ENCODE data around the gene IVD. TPM values are rescaled to one million over a fixed set of nuclear protein-coding genes. Genes with fewer than 3 reads are reported as not detected.

The IVD gene
- total RNA-seq, 1 experiment from 2014 or later, result 93.1 TPM

DNA sequence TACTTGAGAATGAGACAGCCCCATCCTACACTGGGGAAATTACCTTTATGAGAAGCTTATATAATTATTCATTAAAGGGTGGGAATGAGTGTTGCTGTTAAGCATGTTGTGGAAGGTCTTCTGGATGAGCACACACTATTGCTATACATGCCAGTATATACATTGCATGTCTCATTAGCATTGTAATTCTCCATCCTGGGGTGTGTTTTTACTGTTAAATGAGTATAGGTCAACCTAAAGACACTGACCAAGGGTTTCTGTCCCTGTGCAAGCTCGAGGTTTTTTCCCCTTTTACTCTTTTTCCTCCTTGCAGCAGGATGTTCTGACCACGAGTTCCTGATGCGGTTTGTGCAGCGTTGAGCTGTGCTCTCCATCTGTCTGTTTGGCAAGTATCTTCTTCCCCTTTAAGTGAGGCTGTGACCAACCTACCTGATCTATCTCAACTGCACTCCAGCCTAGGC lies 7.2 kb upstream of the IVD start:
- Histone ChIP-seq H3T11ph (ENCODE audit: low read length) (no peak overlapping the region), H3K56ac (ENCODE audit: insufficient read length, low read depth, low read length) (no peak overlapping the region), H4K8ac (replicated peaks; ENCODE audit: insufficient read length, low read depth, low read length) (no peak overlapping the region), H2BK5ac (ENCODE audit: insufficient read length, low read length) (no peak overlapping the region), H3K4me1 (ENCODE audit: insufficient read depth, low read length) (no peaks in the 10 kb centered on the region), H3K9me3 (ENCODE audit: control insufficient read depth, low read depth, low read length) (no peaks in the 10 kb centered on the region), H3K9ac (ENCODE audit: extremely low read depth, insufficient read length, low read length) (no peak overlapping the region), H2AFZ (ENCODE audit: low read length) (no peak overlapping the region), H2BK12ac (ENCODE audit: insufficient read length, low read depth, low read length) (no peak overlapping the region), H3K79me1 (ENCODE audit: insufficient read depth, low read depth, low read length, poor library complexity, severe bottlenecking) (no peaks in the 10 kb centered on the region), H4K5ac (ENCODE audit: insufficient read length, low read depth, low read length) (no peak overlapping the region), H3K18ac (ENCODE audit: insufficient read length, low read depth, low read length) (no peak overlapping the region), H3K27ac (ENCODE audit: insufficient read length, low read depth, low read length) (no peak overlapping the region), H3K27me3 (ENCODE audit: insufficient read depth, low read length) (no peaks in the 10 kb centered on the region), H3K23me2 (ENCODE audit: insufficient read length, low read depth, low read length, poor library complexity, severe bottlenecking) (no peaks in the 10 kb centered on the region), H2BK120ac (ENCODE audit: low read depth, low read length, poor library complexity, severe bottlenecking) (no peak overlapping the region), H2BK20ac (ENCODE audit: low read depth, low read length, poor library complexity, severe bottlenecking) (no peak overlapping the region), H3K23ac (ENCODE audit: insufficient read length, low read depth, low read length) (no peak overlapping the region), H4K91ac (ENCODE audit: insufficient read length, low read depth, low read length) (no peak overlapping the region), H4K20me1 (ENCODE audit: control insufficient read depth, insufficient read depth, insufficient read length) (no peaks in the 10 kb centered on the region), H3K14ac (ENCODE audit: insufficient read depth, low read length) (no peak overlapping the region), H3K79me2 (ENCODE audit: insufficient read depth, low read length) (no peaks in the 10 kb centered on the region), H2BK15ac (ENCODE audit: low read depth, low read length) (no peak overlapping the region), H3K4ac (ENCODE audit: low read depth, low read length) (no peak overlapping the region), H3K4me2 (ENCODE audit: insufficient read depth, insufficient read length, low read length) (no peak overlapping the region), H2AK5ac (ENCODE audit: insufficient read length, low read length) (no peak overlapping the region)
- no CpG with 5 or more reads among the region's 4 CpGs for WGBS (ENCODE audit: extremely low coverage, insufficient read length, low lambda C conversion rate)
- Mint-ChIP-seq H3K4me3 (no peak overlapping the region; a peak in 1 of 5 replicates), H3K27ac (no peak overlapping the region), H3K27me3 (ENCODE audit: low read depth) (no peaks in the 10 kb centered on the region), H3K36me3 (ENCODE audit: insufficient read depth in 1 of 3, low read depth in 3 of 3) (peaks cover 5 to 16% (median 7%) of the 10 kb centered on the region in 3 experiments; a peak in 6 of 7 replicates), H3K4me1 (no peaks in the 10 kb centered on the region), H3K9me3 (no peaks in the 10 kb centered on the region)
- no peak for DNase-seq
- TF ChIP-seq, protein P1, sequence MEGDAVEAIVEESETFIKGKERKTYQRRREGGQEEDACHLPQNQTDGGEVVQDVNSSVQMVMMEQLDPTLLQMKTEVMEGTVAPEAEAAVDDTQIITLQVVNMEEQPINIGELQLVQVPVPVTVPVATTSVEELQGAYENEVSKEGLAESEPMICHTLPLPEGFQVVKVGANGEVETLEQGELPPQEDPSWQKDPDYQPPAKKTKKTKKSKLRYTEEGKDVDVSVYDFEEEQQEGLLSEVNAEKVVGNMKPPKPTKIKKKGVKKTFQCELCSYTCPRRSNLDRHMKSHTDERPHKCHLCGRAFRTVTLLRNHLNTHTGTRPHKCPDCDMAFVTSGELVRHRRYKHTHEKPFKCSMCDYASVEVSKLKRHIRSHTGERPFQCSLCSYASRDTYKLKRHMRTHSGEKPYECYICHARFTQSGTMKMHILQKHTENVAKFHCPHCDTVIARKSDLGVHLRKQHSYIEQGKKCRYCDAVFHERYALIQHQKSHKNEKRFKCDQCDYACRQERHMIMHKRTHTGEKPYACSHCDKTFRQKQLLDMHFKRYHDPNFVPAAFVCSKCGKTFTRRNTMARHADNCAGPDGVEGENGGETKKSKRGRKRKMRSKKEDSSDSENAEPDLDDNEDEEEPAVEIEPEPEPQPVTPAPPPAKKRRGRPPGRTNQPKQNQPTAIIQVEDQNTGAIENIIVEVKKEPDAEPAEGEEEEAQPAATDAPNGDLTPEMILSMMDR (conservative IDR thresholded peaks at IDR 0.05), result no peak
